Melanocyte of skin (primary cell): ENCODE results near the gene CTSF. TPM values are rescaled to one million over a fixed set of nuclear protein-coding genes. Genes with fewer than 3 reads are reported as not detected.

Source experiments
- small RNA-seq, 2 donors: library from RNA; depleted of rRNA; stranded (forward); fragments of <200 nt; gene quantifications; one replicate each; pipeline ENCODE3, GENCODE V24; 2012
- total RNA-seq, 2 donors: library from RNA; depleted of rRNA; stranded (reverse); fragments of >200 nt; gene quantifications; 2 replicates each; pipeline ENCODE4 v1.2.3, GENCODE V29; 2012

The CTSF gene
- total RNA-seq, result 10 to 100 TPM; 28.3 to 46.1 TPM

GRCh38 chr11:66568124-66568916 lies at the start of gene CTSF:
TSS of gene CTSF (minus strand) at chr11:66568606. CDS start at chr11:66568486, 120 bp downstream.

GRCh38 chr11:66616379-66617154 lies 48.2 kb upstream of the CTSF start, which contains the start of gene RBM14:
TSS of gene RBM14 (plus strand) at chr11:66616630. CDS start at chr11:66616721, 91 bp downstream.

GRCh38 chr11:66592457-66593302 lies 24.3 kb upstream of the CTSF start, which contains the start of the genes CCDC87 and CCS:
TSS of gene CCDC87 (minus strand) at chr11:66593063. CDS start at chr11:66593015, 48 bp downstream.
TSS of gene CCS (plus strand) at chr11:66593185. CDS start at chr11:66593262, 77 bp downstream.

GRCh38 chr11:66546368-66546965 lies 21.9 kb downstream of the CTSF start, which contains the start of gene ACTN3:
TSS of gene ACTN3 (plus strand) at chr11:66546903. CDS start at chr11:66546938, 35 bp downstream.

GRCh38 chr11:66545701-66546367 lies 22.6 kb downstream of the CTSF start, which contains the start of gene ZDHHC24:
TSS of gene ZDHHC24 (minus strand) at chr11:66546048. CDS start at chr11:66546003, 45 bp downstream.

Small RNA genes within 50 kb of the gene (small RNA-seq; reads per million reads assigned to genes)
- 0 reads per million in 2 donors for gene RNU4-39P

Other genes starting within 250 kb of the CTSF start
- 10 to 100 TPM in 1 of 2 donors, 1 to 10 TPM in 1; 5.2 to 16.3 TPM for gene RIN1, start 232.2 kb downstream of the CTSF start, total RNA-seq
- 10 to 100 TPM; 55.4 to 92.6 TPM for gene BRMS1, start 223.5 kb downstream of the CTSF start, total RNA-seq
- 10 to 100 TPM; 35.0 to 51.3 TPM for gene B4GAT1, start 221.0 kb downstream of the CTSF start, total RNA-seq
- under 1 TPM; 0.34 to 0.67 TPM for gene SLC29A2, start 196.8 kb downstream of the CTSF start, total RNA-seq
- gene NPAS4, start 147.6 kb downstream of the CTSF start, total RNA-seq, result not detected
- gene MRPL11, start 129.8 kb downstream of the CTSF start, total RNA-seq, result 10 to 100 TPM; 22.0 to 45.6 TPM
- 10 to 100 TPM; 12.0 to 17.2 TPM for gene PELI3, start 101.7 kb downstream of the CTSF start, total RNA-seq
- 10 to 100 TPM; 73.6 to 75.0 TPM for gene DPP3, start 88.2 kb downstream of the CTSF start, total RNA-seq
- gene BBS1, start 58.0 kb downstream of the CTSF start, total RNA-seq, result 10 to 100 TPM; 21.3 to 33.0 TPM
- 10 to 100 TPM; 10.7 to 13.8 TPM for gene ZDHHC24, start 22.6 kb downstream of the CTSF start, total RNA-seq
- gene ACTN3, start 21.7 kb downstream of the CTSF start, total RNA-seq, result not detected
- under 1 TPM; 0.33 to 0.69 TPM for gene CCDC87, start 24.5 kb upstream of the CTSF start, total RNA-seq
- gene CCS, start 24.6 kb upstream of the CTSF start, total RNA-seq, result 10 to 100 TPM; 25.5 to 40.0 TPM
- 10 to 100 TPM; 25.5 to 41.3 TPM for gene RBM14, start 48.0 kb upstream of the CTSF start, total RNA-seq
- 100 to 1,000 TPM in 1 of 2 donors, 10 to 100 TPM in 1; 70.9 to 120 TPM for gene RBM4, start 70.1 kb upstream of the CTSF start, total RNA-seq
- 10 to 100 TPM; 17.2 to 23.3 TPM for gene RBM4B, start 109.3 kb upstream of the CTSF start, total RNA-seq
- 1 to 10 TPM; 6.5 to 9.0 TPM for gene SPTBN2, start 160.6 kb upstream of the CTSF start, total RNA-seq